Activated naive CD4-positive, alpha-beta T cell treated with Interleukin-2 at 50 U/mL for 16 hours (primary cell): Measurements from ENCODE around the gene CD72.

Experiments
- DNase-seq: peaks from one replicate; pipeline ENCODE4 v3.0.0-alpha.2; 2020

CD72 gene, protein sequence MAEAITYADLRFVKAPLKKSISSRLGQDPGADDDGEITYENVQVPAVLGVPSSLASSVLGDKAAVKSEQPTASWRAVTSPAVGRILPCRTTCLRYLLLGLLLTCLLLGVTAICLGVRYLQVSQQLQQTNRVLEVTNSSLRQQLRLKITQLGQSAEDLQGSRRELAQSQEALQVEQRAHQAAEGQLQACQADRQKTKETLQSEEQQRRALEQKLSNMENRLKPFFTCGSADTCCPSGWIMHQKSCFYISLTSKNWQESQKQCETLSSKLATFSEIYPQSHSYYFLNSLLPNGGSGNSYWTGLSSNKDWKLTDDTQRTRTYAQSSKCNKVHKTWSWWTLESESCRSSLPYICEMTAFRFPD

DNA sequence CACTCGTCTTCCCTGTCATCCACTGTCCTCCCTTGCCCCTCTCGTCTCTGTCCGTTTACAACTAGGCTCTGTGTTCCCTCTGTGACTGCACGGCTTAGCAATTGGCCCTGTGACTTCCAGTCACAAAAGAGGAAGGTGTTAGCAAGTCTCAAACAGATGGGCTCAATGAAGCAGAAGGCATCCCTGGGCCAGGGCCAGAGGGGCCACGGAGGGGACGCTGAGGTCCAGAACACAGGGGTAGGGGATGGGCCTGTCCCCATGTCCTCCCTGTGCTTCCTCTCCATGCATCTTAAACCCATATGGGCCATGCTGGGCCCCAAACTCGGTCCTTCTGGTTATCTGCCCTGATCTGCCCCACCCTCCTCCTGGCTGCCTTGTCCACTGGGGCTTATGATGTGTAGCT lies at the start of gene CD72:
Gene CD72, minus strand, starts transcription at position 89 of the 403 bp plus-strand sequence. CDS start 110 bp downstream, outside the sequence.
- DNase-seq, result no peak

- DNase-seq, result no peak
These were observed 49.7 kb upstream of the CD72 start for GRCh38 chr9:35667939-35668338.

- DNase-seq, result no peak
These were observed 48.3 kb upstream of the CD72 start for GRCh38 chr9:35666549-35666948.

DNA sequence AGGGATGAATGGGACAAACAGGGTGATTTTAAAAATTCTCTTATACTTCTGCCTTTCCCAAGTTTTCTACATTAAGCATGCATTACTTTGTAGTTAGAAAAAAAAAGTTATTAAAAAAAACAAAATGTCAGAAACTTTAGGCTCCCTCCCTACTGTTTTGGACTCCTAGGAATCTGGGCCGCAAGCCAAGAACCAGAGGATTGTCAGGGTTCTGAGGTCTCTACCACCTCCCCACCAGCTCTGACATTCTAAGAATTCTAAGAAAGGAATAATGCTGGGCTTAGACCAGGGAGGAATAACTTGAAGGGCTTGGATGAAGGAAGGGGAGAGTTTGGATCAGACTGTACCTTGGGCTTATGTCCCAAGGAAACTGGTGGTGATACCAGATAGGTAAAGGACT lies 47.8 kb upstream of the CD72 start:
- DNase-seq, result no peak

GRCh38 chr9:35665471-35665818 lies 47.2 kb upstream of the CD72 start:
- DNase-seq, result no peak

DNA sequence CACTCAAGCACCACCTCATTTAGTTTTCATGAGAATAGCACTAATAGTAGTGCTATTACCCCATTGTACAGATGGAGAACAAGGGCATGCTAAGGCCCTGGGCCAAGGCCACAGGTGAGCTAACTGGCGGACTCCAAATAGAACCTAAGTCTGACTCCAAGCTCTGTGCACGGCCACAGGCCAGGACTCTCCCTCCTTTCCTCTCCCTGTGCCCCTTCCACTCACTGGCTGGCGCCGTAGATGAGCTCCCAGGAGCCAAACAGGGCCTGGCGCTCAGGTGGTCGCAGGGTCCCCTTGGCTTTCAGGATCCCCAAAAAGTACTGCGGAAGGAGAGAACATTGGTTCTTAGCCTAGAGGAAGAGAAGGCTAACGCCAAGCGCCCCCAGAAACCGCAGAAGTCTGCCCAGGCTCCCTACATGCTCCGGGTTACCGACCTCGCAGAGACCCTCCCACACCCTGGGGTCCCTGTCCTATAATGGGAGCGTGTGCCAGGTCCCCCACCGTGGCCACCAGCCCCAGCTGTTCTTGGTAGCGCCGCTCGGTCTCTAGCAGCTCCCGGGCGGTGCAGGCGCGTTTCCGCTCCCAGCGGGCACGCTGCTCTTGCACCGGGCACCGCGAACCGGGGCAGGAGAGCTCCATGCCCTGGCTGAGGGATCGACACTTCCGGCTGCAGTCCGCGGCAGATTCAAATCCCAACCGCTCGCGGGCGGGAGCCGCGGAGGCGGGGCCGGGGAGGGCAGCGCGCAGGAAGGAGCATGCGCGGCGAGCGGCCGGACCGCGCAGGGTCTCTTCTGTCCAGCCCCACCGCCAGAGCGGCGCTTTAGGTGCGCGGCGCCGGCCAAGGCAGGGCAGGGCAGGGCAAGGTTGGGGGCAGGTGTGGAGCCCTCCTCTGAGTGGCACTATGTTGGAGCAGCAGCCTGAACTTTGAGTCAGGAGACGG lies 46.6 kb upstream of the CD72 start, which contains the start of gene ARHGEF39:
Gene ARHGEF39, minus strand, starts transcription at position 665 of the 940 bp plus-strand sequence. Its CDS starts 26 bp downstream, at position 639.
- DNase-seq, result peak; percentile 77

DNA sequence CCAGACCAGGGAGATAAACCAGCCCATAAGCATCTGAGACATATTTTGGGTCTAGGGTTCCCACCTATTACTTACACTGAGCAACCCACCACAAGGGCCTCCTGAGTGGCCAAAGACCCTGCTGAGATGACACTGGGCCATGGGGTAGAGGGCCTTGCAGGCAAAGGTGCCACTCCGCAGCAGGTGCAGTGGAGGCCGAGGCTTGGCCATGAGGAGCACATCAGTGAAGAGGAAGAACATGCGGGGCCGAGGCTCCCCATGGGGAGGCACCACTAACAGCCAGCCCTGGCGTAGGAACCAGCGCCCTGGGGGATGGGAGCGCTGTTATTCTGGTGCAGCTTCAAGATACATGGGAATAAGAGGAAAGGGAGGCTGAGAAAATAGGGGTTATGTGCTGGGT lies 44.2 kb upstream of the CD72 start:
- no peak for DNase-seq

DNA sequence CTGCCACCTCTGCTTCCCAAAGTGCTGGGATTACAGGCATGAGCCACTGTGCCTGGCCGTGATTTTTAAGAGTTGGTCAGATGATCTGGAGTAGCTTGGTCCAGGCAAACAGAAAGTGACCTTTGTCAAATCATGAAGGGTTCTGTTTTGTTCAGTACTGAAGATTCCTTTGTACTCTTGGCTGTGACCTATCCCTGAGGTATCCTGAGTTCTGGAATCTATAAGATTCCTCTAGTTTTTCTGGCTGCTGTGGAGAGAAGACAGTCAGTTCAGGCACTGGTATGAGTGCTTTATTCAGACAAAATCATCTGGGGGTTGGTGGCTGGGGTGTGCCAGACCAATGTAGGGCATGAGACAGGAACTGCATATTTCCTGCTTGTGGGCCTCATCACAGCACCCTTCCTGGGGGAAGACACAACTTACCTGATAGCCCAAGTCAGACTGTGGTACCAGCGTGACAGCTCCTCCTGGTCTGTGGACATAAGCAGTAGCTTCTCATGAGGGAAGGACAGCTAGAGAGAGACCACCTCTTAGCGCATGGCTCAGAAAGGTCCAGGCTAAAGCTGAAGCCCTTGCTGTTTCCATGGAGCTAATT lies 43.6 kb upstream of the CD72 start:
- DNase-seq, result peak; percentile 34

- no peak for DNase-seq
These were observed 42.8 kb upstream of the CD72 start for GRCh38 chr9:35660966-35661415.

- no peak for DNase-seq
These were observed 41.1 kb upstream of the CD72 start for GRCh38 chr9:35659340-35659739.

DNA sequence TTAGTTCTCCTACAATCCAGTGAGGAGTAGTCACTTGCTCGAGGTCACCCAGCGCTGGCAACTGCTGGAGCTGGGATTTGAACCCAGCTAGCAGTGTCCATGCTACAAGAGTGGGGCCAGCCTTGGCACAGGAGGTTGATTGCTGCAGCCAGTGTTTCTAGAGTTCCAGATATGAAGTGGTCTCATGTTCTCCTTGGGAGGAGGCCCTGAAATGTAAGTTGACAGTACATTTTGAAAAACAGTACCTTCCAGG lies 40.7 kb upstream of the CD72 start:
- DNase-seq, result no peak

GRCh38 chr9:35658137-35658967 lies 40.1 kb upstream of the CD72 start, which contains the start of gene CCDC107:
TSS of gene CCDC107 (plus strand) at chr9:35658292. CDS start at chr9:35658380, 88 bp downstream.
- DNase-seq, result peak; percentile 82

- DNase-seq, result peak; percentile 93
These were observed 39.4 kb upstream of the CD72 start, which contains the start of gene RMRP for GRCh38 chr9:35657546-35658136. TSS of gene RMRP (minus strand) at chr9:35658019.

DNA sequence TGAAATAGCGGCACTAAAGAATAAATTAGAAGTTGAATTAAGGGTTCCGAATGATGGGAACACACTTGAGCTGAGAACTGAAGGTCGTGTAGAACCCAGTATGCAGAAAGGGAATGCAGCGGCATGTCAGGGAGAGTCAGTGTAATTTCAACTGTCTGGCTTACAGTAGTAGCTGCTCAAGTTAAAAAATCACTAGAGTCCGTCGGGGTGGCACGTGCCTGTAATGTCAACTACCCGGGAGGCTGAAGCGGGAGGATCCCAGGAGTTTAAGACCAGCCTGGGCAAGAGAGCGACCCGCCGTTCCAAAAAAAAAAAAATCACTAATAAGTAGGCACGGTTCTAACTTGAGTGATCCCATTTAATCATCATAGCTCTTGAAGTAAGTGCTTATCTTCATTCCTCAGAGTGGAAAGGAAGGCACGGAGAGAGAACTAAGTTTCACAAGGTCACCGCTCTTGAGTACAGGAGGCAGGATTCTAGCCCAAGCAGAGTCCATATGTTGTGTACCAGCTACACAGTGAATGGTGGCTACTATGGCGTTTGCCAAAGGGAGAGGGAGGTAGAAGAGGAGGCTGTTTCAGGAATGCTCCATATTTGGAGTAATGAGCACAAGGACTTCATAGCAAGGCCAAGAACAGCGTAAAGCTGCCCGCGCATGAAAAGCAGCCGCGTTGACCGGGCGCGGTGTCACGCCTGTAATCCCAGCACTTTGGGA lies 38.8 kb upstream of the CD72 start:
- DNase-seq, result no peak

DNA sequence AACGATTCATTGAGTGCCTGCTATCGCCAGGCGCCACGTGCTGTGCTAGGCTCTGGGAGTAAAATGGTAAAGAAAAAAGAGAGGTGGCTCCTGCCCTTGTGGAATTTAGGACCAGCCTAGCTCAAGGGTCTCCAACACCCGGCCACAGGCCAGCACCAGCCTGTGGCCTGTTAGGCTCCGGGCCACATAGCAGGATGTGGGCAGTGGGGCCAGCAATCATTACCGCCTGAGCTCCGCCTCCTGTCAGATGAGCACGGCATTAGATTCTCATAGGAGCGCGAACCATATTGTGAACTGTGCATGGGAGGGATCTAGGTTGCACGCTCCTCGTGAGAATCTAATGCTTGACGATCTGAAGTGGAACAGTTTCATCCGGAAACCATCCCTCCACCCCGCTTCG lies 38.1 kb upstream of the CD72 start:
- no peak for DNase-seq

- DNase-seq, result no peak
These were observed 35.4 kb upstream of the CD72 start for GRCh38 chr9:35653611-35654010.

GRCh38 chr9:35652829-35653209 lies 34.6 kb upstream of the CD72 start:
- DNase-seq, result no peak

- DNase-seq, result no peak
These were observed 34.0 kb upstream of the CD72 start for GRCh38 chr9:35651956-35652828.

DNA sequence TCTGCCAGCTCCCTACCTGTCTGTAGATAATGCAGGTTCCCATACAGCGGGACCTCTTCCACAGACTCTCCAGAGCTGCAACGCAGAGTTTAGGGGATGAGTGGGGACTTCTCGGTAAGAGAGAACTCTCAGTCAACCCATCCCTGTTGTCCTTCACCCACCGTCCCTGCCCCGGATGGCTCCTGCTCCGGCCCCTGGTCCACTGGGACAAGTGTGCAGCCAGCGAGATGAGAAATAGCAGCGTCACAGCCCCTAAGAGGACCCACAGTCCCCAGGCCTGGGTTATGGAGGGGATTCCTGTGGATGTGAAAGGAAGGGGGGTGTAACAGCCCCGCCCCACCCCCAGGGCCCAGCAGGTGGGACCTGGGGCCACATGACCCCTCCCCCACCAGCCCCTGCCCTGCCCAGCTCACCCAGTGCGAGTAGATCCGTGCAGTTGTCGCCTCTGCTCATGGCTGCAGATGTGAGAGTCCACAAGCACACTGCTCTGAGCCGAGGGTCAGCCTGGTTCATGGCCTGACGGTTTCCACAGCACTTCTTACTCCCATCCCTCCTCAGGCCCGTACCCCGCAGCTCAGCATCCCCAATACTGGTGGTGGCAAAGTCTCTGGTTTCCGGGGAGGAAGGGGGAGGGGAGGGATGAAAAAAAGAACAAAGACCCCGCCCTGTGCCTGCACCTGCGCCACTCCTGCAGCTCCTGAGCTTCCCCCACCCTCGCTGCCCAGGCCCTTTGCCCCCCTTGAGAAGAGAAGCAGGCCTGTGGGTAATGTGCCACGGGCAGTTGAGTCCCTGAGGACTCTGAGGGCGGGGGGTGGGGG lies 32.3 kb upstream of the CD72 start, which contains the start of gene SIT1:
Gene SIT1, minus strand, starts transcription at position 591 of the 818 bp plus-strand sequence. Its CDS starts 78 bp downstream, at position 513.
- DNase-seq, result no peak
